ENCODE data around the gene DOK7.

DOK7 gene

DNA sequence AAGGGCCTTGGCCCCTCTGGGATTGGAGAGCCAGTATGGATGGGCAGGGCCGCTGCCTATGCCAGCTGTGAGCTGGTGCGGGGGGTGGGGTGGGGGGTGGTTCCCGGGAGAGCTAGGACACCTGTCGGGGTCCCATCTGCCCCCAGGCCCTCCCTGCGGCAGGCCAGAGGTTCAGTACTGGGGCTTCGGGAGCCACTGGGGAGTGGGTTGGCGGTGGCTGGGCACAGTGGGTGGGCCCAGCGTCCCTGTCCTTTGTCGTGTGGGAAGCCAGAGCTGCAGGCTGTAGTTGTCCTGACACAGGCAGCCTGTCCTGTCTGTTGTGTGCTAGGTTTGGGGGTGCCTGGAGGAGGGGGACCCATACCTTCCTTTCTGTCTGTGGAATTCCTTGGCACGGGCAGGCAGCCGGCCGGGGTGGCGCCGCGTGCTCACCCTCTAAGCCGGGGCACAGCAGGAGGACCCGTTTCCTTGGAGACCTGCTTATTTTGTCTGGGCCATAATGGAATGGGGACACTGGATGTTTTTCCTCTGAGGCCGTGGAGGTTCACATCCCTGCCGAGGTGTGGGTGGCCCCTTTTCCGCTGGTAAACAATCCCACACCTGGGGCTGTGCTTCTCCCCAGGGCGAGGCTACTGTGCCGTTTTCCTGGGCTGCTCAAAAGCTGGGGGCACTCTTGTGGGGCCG, 14.8 kb downstream of the DOK7 start:
- no peaks in the 10 kb centered on the region for H3K36me3 ChIP-seq (ENCODE audit: low read depth)
- no peaks in the 10 kb centered on the region for H3K4me1 ChIP-seq (ENCODE audit: insufficient read depth, poor library complexity, severe bottlenecking)
- H3K27ac ChIP-seq (ENCODE audit: poor library complexity, severe bottlenecking): no peak overlapping the region
- H3K9me3 ChIP-seq (ENCODE audit: severe bottlenecking): no peaks in the 10 kb centered on the region
- ATAC-seq (ENCODE audit: low read depth): no peak
- DNase-seq (ENCODE audit: low spot score): no peak
- no peak overlapping the region for H3K4me3 ChIP-seq (ENCODE audit: severe bottlenecking)
- peaks cover 2% of the 10 kb centered on the region for H3K27me3 ChIP-seq (ENCODE audit: insufficient read depth, poor library complexity, severe bottlenecking)
- TF ChIP-seq, protein P1, sequence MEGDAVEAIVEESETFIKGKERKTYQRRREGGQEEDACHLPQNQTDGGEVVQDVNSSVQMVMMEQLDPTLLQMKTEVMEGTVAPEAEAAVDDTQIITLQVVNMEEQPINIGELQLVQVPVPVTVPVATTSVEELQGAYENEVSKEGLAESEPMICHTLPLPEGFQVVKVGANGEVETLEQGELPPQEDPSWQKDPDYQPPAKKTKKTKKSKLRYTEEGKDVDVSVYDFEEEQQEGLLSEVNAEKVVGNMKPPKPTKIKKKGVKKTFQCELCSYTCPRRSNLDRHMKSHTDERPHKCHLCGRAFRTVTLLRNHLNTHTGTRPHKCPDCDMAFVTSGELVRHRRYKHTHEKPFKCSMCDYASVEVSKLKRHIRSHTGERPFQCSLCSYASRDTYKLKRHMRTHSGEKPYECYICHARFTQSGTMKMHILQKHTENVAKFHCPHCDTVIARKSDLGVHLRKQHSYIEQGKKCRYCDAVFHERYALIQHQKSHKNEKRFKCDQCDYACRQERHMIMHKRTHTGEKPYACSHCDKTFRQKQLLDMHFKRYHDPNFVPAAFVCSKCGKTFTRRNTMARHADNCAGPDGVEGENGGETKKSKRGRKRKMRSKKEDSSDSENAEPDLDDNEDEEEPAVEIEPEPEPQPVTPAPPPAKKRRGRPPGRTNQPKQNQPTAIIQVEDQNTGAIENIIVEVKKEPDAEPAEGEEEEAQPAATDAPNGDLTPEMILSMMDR (IDR thresholded peaks at IDR 0.05; ENCODE audit: poor library complexity, severe bottlenecking): no peak

DNA sequence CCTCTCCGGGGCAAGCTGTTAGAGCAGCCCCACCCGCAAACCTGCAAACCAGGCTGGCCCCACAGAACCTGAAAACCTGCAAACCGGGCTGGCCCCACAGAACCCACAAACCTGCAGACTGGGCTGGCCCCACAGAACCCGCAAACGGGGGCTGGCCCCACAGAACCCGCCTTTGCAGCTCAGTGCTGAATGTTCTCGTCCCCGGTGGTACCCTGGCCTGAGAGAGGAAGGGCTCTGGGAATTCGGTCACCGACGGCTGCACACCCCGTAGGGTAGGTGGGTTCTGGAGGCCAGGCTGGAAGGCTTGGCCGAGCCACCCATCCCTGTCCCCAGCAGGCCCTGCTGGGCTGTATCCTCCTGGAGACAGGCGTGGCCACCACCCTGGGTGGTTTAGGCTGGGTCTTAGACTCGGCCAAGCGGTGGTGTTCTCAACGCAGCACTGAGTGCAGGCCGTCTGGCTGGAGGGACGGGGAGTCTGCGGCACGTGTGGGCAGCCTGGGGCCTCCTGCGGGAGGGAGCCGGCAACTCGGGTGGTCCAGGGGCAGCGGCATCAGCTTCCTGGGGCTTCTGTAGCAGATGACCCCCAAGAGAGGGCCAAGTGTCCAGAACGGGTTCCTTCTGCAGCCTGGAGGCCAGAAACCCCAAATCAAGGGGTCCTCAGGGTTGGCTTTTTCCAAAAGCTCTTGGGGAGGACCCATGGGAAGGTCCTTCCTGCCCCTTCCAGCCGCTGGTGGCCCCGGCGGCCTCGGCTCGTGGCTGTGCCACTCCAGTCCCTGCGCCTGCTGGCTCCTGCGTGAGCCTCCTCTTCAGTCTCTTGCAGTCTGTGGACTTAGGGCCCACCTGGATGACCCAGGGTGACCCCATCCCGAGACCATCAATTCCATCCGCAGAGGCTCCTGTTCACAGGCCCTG, 15.6 kb downstream of the DOK7 start:
- ATAC-seq (ENCODE audit: low read depth): no peak
- H3K27ac ChIP-seq (ENCODE audit: poor library complexity, severe bottlenecking): no peak overlapping the region
- H3K9me3 ChIP-seq (ENCODE audit: severe bottlenecking): no peaks in the 10 kb centered on the region
- H3K27me3 ChIP-seq (ENCODE audit: insufficient read depth, poor library complexity, severe bottlenecking): no peaks in the 10 kb centered on the region
- TF ChIP-seq, protein P1 (IDR thresholded peaks at IDR 0.05; ENCODE audit: poor library complexity, severe bottlenecking): no peak
- no peak overlapping the region for H3K4me3 ChIP-seq (ENCODE audit: severe bottlenecking)
- no peak for DNase-seq (ENCODE audit: low spot score)
- no peaks in the 10 kb centered on the region for H3K36me3 ChIP-seq (ENCODE audit: low read depth)
- peaks cover under 1% of the 10 kb centered on the region for H3K4me1 ChIP-seq (ENCODE audit: insufficient read depth, poor library complexity, severe bottlenecking)

DNA sequence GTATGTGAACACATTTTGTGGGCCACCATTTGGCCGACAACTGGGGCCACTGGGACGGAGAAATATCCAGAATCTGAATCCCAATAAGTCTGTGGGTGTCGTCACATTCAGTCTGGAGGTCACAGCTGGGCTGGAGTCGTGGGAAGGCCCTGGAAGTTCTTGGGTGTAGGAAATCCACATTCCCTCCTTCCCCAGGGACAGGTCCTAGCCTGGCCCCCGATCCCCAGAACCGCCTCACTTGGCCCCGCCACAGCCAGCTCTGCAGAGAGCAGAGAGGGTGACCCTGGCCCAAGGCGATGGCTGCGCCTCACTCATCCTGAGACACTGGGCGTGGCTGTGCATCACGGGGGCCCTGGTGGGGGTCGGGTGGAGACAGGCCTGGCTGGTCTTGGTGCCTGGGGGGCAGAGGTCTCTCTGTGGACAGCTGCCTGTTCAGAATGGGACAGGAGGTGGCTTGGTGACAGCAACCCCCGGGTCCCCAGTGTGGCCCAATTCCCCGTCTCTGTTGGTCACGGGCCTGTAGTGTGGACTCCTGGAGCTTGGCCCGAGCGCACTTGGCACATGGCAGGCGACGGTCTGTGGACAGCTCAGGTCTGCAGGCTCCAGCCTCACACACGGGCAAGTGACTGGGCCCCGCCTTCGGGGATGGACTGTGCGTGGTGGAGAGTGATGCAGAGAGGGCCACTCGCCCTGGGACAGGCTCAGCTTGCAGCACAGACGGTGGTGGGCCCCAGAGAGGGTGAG, 16.4 kb downstream of the DOK7 start:
- Histone ChIP-seq H3K27me3 (ENCODE audit: insufficient read depth, poor library complexity, severe bottlenecking) (no peaks in the 10 kb centered on the region), H3K4me3 (ENCODE audit: severe bottlenecking) (no peak overlapping the region), H3K36me3 (ENCODE audit: low read depth) (no peaks in the 10 kb centered on the region), H3K9me3 (ENCODE audit: severe bottlenecking) (no peaks in the 10 kb centered on the region), H3K4me1 (ENCODE audit: insufficient read depth, poor library complexity, severe bottlenecking) (peaks cover 8% of the 10 kb centered on the region), H3K27ac (ENCODE audit: poor library complexity, severe bottlenecking) (no peak overlapping the region)
- TF ChIP-seq, protein P1 (IDR thresholded peaks at IDR 0.05; ENCODE audit: poor library complexity, severe bottlenecking): no peak
- no peak for DNase-seq (ENCODE audit: low spot score)
- ATAC-seq (ENCODE audit: low read depth): no peak

DNA sequence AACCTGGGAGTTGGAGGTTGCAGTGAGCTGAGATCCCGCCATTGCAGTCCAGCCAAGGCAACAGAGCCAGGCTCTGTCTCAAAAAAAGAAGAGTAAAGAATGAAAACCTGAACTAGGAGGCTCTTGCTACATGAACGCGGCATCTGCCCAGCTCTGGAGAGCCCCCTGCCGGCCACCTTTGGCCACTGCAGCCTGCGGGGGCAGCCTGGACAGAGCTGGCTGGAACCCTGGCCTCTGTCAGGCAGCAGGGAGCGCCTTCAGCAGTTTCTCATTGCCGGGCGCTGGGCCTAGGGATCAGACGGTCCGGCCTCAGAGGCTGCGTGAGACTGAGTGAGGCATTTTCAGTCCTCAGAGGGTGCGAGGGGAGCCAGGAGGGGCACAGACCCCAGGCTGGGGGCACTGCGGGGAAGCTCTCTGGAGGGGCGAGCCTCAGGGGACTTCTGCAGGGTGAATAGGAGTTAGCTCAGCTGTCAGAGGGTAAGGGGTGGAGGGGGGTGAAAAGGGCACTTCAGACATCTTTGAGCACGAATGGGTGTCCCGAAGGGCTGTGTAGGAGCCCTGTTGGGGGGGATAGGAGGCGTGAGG, 17.5 kb downstream of the DOK7 start:
- no peaks in the 10 kb centered on the region for H3K27me3 ChIP-seq (ENCODE audit: insufficient read depth, poor library complexity, severe bottlenecking)

More for the DNA sequence above, 17.5 kb downstream of the DOK7 start:
- Histone ChIP-seq H3K27ac (ENCODE audit: poor library complexity, severe bottlenecking) (no peak overlapping the region), H3K4me1 (ENCODE audit: insufficient read depth, poor library complexity, severe bottlenecking) (peaks cover 8% of the 10 kb centered on the region), H3K4me3 (ENCODE audit: severe bottlenecking) (no peak overlapping the region), H3K36me3 (ENCODE audit: low read depth) (no peaks in the 10 kb centered on the region), H3K9me3 (ENCODE audit: severe bottlenecking) (no peaks in the 10 kb centered on the region)
- TF ChIP-seq, protein P1 (IDR thresholded peaks at IDR 0.05; ENCODE audit: poor library complexity, severe bottlenecking): peak; percentile 97
- no peak for DNase-seq (ENCODE audit: low spot score)
- ATAC-seq (ENCODE audit: low read depth): peak; percentile 30

Measured in RWPE2 (cell line).